ENCODE data around the gene ABLIM2. TPM values are rescaled to one million over a fixed set of nuclear protein-coding genes. Genes with fewer than 3 reads are reported as not detected.

The ABLIM2 gene
- total and polyA plus RNA-seq, 2 of the 13 experiments (the other 11 are each of a cell fraction or from before 2014, with no cell fraction given): 0.20 to 0.37 TPM

DNA sequence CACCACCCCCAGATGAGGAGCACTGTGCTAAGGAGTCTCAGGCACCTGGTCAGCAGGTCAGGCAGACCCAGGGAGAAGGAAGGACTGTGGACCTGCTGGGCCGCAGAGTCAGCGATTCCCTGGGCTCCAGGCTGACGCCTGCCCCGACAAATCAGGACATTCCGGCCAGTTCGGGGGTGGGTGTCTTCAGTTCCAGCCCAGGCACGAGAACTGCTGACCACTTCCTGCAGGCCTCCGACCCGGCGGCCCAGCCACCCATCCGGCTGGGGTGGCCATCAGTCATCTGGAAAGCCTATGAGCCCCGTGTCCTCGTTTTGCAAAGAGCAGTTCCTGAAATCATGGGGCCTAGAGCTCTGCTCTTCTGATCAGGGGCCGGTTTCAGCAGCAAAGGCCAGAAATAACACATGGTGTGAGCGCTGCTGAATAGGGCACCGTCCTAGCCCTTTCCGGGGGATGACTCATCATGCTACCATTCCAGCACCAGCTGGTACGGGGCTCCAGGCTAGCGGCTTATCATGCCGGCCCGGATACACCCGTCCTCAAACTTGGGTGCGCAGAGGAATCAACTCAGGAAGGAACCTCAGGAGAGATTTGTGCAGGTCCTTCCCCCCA lies 32.6 kb upstream of the ABLIM2 start (continued):
- TF ChIP-seq, protein P1, sequence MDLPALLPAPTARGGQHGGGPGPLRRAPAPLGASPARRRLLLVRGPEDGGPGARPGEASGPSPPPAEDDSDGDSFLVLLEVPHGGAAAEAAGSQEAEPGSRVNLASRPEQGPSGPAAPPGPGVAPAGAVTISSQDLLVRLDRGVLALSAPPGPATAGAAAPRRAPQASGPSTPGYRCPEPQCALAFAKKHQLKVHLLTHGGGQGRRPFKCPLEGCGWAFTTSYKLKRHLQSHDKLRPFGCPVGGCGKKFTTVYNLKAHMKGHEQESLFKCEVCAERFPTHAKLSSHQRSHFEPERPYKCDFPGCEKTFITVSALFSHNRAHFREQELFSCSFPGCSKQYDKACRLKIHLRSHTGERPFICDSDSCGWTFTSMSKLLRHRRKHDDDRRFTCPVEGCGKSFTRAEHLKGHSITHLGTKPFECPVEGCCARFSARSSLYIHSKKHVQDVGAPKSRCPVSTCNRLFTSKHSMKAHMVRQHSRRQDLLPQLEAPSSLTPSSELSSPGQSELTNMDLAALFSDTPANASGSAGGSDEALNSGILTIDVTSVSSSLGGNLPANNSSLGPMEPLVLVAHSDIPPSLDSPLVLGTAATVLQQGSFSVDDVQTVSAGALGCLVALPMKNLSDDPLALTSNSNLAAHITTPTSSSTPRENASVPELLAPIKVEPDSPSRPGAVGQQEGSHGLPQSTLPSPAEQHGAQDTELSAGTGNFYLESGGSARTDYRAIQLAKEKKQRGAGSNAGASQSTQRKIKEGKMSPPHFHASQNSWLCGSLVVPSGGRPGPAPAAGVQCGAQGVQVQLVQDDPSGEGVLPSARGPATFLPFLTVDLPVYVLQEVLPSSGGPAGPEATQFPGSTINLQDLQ (CRISPR knock-in tag; IDR thresholded peaks at IDR 0.05): no peak
- TF ChIP-seq ZBTB1 (CRISPR knock-in tag; IDR thresholded peaks at IDR 0.05; ENCODE audit: borderline replicate concordance): no peak
- no peak for TF ChIP-seq AGO1 (IDR thresholded peaks at IDR 0.05; ENCODE audit: low read depth, low read length, poor library complexity, severe bottlenecking)
- TF ChIP-seq ZNF792 (CRISPR knock-in tag; IDR thresholded peaks at IDR 0.05): no peak
- TF ChIP-seq THAP11 (CRISPR knock-in tag; IDR thresholded peaks at IDR 0.05): no peak
- TF ChIP-seq, protein P2, sequence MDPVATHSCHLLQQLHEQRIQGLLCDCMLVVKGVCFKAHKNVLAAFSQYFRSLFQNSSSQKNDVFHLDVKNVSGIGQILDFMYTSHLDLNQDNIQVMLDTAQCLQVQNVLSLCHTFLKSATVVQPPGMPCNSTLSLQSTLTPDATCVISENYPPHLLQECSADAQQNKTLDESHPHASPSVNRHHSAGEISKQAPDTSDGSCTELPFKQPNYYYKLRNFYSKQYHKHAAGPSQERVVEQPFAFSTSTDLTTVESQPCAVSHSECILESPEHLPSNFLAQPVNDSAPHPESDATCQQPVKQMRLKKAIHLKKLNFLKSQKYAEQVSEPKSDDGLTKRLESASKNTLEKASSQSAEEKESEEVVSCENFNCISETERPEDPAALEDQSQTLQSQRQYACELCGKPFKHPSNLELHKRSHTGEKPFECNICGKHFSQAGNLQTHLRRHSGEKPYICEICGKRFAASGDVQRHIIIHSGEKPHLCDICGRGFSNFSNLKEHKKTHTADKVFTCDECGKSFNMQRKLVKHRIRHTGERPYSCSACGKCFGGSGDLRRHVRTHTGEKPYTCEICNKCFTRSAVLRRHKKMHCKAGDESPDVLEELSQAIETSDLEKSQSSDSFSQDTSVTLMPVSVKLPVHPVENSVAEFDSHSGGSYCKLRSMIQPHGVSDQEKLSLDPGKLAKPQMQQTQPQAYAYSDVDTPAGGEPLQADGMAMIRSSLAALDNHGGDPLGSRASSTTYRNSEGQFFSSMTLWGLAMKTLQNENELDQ (CRISPR knock-in tag; IDR thresholded peaks at IDR 0.05; ENCODE audit: borderline replicate concordance): no peak
- TF ChIP-seq FOXP1 (IDR thresholded peaks at IDR 0.05): no peak
- no peak for TF ChIP-seq FOXP1 (CRISPR knock-in tag; IDR thresholded peaks at IDR 0.05)
- TF ChIP-seq ZNF205 (CRISPR knock-in tag; IDR thresholded peaks at IDR 0.05): no peak
- no peak for TF ChIP-seq KMT2B (CRISPR knock-in tag; IDR thresholded peaks at IDR 0.05)
- TF ChIP-seq ZNF460 (CRISPR knock-in tag; IDR thresholded peaks at IDR 0.05; ENCODE audit: borderline replicate concordance): no peak
- no peak for TF ChIP-seq ESRRA (CRISPR knock-in tag; IDR thresholded peaks at IDR 0.05; ENCODE audit: low read depth)
- TF ChIP-seq, protein P3, sequence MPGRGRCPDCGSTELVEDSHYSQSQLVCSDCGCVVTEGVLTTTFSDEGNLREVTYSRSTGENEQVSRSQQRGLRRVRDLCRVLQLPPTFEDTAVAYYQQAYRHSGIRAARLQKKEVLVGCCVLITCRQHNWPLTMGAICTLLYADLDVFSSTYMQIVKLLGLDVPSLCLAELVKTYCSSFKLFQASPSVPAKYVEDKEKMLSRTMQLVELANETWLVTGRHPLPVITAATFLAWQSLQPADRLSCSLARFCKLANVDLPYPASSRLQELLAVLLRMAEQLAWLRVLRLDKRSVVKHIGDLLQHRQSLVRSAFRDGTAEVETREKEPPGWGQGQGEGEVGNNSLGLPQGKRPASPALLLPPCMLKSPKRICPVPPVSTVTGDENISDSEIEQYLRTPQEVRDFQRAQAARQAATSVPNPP (CRISPR knock-in tag; IDR thresholded peaks at IDR 0.05): no peak
- TF ChIP-seq POLR2A (IDR thresholded peaks at IDR 0.05; ENCODE audit: insufficient read depth in 1 of 2, low read depth in 2 of 2, low read length in 2 of 2): no peak
- TF ChIP-seq ZNF562 (CRISPR knock-in tag; IDR thresholded peaks at IDR 0.05; ENCODE audit: borderline replicate concordance): no peak
- peak; percentile 21; the same call in 1 of the 2 replicates for TF ChIP-seq ELF3 (CRISPR knock-in tag; IDR thresholded peaks at IDR 0.05)
- TF ChIP-seq RARG (CRISPR knock-in tag; IDR thresholded peaks at IDR 0.05; ENCODE audit: low read depth): no peak
- no peak for TF ChIP-seq ZNF264 (CRISPR knock-in tag; IDR thresholded peaks at IDR 0.05)
- TF ChIP-seq, protein P4, sequence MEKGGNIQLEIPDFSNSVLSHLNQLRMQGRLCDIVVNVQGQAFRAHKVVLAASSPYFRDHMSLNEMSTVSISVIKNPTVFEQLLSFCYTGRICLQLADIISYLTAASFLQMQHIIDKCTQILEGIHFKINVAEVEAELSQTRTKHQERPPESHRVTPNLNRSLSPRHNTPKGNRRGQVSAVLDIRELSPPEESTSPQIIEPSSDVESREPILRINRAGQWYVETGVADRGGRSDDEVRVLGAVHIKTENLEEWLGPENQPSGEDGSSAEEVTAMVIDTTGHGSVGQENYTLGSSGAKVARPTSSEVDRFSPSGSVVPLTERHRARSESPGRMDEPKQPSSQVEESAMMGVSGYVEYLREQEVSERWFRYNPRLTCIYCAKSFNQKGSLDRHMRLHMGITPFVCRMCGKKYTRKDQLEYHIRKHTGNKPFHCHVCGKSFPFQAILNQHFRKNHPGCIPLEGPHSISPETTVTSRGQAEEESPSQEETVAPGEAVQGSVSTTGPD (CRISPR knock-in tag; IDR thresholded peaks at IDR 0.05): no peak
- TF ChIP-seq, protein P5, sequence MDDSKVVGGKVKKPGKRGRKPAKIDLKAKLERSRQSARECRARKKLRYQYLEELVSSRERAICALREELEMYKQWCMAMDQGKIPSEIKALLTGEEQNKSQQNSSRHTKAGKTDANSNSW (CRISPR knock-in tag; IDR thresholded peaks at IDR 0.05; ENCODE audit: borderline replicate concordance): no peak
- TF ChIP-seq, protein P6, sequence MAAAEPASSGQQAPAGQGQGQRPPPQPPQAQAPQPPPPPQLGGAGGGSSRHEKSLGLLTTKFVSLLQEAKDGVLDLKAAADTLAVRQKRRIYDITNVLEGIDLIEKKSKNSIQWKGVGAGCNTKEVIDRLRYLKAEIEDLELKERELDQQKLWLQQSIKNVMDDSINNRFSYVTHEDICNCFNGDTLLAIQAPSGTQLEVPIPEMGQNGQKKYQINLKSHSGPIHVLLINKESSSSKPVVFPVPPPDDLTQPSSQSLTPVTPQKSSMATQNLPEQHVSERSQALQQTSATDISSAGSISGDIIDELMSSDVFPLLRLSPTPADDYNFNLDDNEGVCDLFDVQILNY (CRISPR knock-in tag; conservative IDR thresholded peaks at IDR 0.05): no peak
- no peak for TF ChIP-seq NFRKB (IDR thresholded peaks at IDR 0.05)
- peak; percentile 55; the same call in 1 of the 2 replicates for TF ChIP-seq ZNF317 (CRISPR knock-in tag; IDR thresholded peaks at IDR 0.05)
- TF ChIP-seq ZKSCAN1 (IDR thresholded peaks at IDR 0.05; ENCODE audit: low read length): no peak

Measured in HepG2 (cell line).